Mucosa of descending colon (tissue), 3 donors: ENCODE results near the gene LILRA5. TPM values are rescaled to one million over a fixed set of nuclear protein-coding genes. Genes with fewer than 3 reads are reported as not detected.

Source experiments
- ATAC-seq: fragments of 200-7000 bp; cut with Tn5 transposase; one replicate; pipeline ENCODE4 v1.9.1; 2020; ENCODE audit warnings: mild to moderate bottlenecking, moderate library complexity
- DNase-seq, 3 donors: peaks; one replicate each; pipeline ENCODE4 v3.0.0-alpha.2; 2020
- H3K36me3 ChIP-seq: fragments of 200-600 bp; one replicate; pipeline ENCODE4 v1.8.0; 2021; ENCODE audit warnings: low read depth, mild to moderate bottlenecking
- H3K4me1 ChIP-seq: fragments of 200-600 bp; one replicate; pipeline ENCODE4 v1.8.0; 2021; ENCODE audit warnings: low read depth, mild to moderate bottlenecking
- H3K4me3 ChIP-seq: fragments of 200-600 bp; one replicate; pipeline ENCODE4 v1.8.0; 2021; ENCODE audit warnings: mild to moderate bottlenecking
- H3K9me3 ChIP-seq: fragments of 200-600 bp; one replicate; pipeline ENCODE4 v1.8.0; 2021; ENCODE audit warnings: mild to moderate bottlenecking
- CTCF ChIP-seq: fragments of 200-600 bp; IDR thresholded peaks from one replicate; pipeline ENCODE4 v1.8.0; 2022; ENCODE audit warnings: antibody characterized with exemption, mild to moderate bottlenecking
- intact Hi-C, 2 donors: fragments of 100-400 bp; cut with DNase I in 1 of 2; cut with micrococcal nuclease in 1 of 2; formaldehyde crosslinking; loops; one replicate each; pipeline versions ENCODE4 v1.11.0 to v1.11.1; 2022; cut with DNase I, micrococcal nuclease
- microRNA-seq: library from miRNA; unstranded; fragments of <30 nt; microRNA quantifications from one replicate; pipeline ENCODE4, GENCODE V29; 2019
- total RNA-seq, 3 donors: library from RNA; stranded (reverse); fragmentation: NEBNext Ultra II Directional in 2 of 3; extraction: Animal tissue kit (Norgen Biotek cat#: 25700) in 2 of 3; gene quantifications; one replicate each; pipeline versions ENCODE4 v1.2.1 to v1.2.4, GENCODE V29; 2021 to 2023
- donor health status: DM: no; HTN: no; CAD: no; lungs with moderate emphysema.
- donor health status: DM: no; HTN: no; CAD: no.
- donor health status: DM: no; HTN: yes; CAD: no.

Gene LILRA5
- total RNA-seq, 3 donors from 2014 or later, result 0.72 to 4.7 (median 1.8) TPM

DNA sequence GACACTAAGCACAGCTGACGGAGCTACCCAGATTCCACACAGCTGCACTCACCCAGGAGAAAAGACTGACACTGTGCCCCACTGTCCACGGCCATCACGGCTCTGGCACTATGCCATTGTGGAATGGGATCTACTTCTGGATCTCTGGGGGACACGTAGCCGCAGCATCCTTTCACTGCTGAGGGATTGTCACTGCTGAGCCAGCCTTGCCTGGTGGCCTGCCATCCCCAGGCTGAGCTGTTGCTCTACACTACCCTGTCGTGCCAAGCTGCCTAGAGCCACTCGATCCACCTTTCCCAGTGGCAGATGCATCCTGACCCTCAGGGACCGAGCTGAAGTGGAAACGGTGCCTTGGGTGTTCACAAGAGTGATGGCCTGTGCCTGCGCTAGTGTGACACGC lies 50.9 kb downstream of the LILRA5 start:
- Histone ChIP-seq H3K9me3 (no peaks in the 10 kb centered on the region), H3K36me3 (no peaks in the 10 kb centered on the region), H3K4me1 (no peaks in the 10 kb centered on the region), H3K4me3 (no peak overlapping the region)
- TF ChIP-seq CTCF, result no peak
- ATAC-seq, result no peak
- intact Hi-C loops, result no loop called here
- DNase-seq, result no peak

GRCh38 chr19:54257116-54257480 lies 55.9 kb downstream of the LILRA5 start, which contains the start of gene LILRB5:
Gene LILRB5, minus strand, starts transcription at chr19:54257273. Its CDS starts 80 bp downstream, at chr19:54257193.
- Histone ChIP-seq H3K4me1 (no peaks in the 10 kb centered on the region), H3K36me3 (no peaks in the 10 kb centered on the region), H3K9me3 (no peaks in the 10 kb centered on the region), H3K4me3 (no peak within 1 kb of the TSS)
- intact Hi-C loops, result no loop called here
- ATAC-seq, result peak; percentile 30
- peak in 1 of 3 donors; percentile 10 for DNase-seq
- no peak for TF ChIP-seq CTCF

Small RNA genes within 50 kb of the gene (microRNA-seq; reads per million reads assigned to microRNA genes)
- gene MIR4752, result not detected

Other genes starting within 250 kb of the LILRA5 start
- not detected for gene VSTM1, start 249.3 kb downstream of the LILRA5 start, total RNA-seq
- gene TARM1, start 231.8 kb downstream of the LILRA5 start, total RNA-seq, result not detected
- gene OSCAR, start 212.4 kb downstream of the LILRA5 start, total RNA-seq, result 1 to 10 TPM in 2 of 3 donors, under 1 TPM in 1; 0.35 to 1.8 (median 1.4) TPM
- gene NDUFA3, start 210.3 kb downstream of the LILRA5 start, total RNA-seq, result 100 to 1,000 TPM in 2 of 3 donors, 10 to 100 TPM in 1; 93.4 to 155 (median 139) TPM
- gene TFPT, start 197.5 kb downstream of the LILRA5 start, total RNA-seq, result 10 to 100 TPM in 2 of 3 donors, 1 to 10 TPM in 1; 9.8 to 18.2 (median 15.3) TPM
- 10 to 100 TPM; 34.3 to 54.6 (median 39.9) TPM for gene PRPF31, start 197.4 kb downstream of the LILRA5 start, total RNA-seq
- gene CNOT3, start 175.4 kb downstream of the LILRA5 start, total RNA-seq, result 10 to 100 TPM; 42.4 to 47.9 (median 43.7) TPM
- gene LENG1, start 153.4 kb downstream of the LILRA5 start, total RNA-seq, result 10 to 100 TPM in 1 of 3 donors, 1 to 10 TPM in 2; 7.5 to 10.8 (median 8.0) TPM
- 100 to 1,000 TPM; 107 to 276 (median 178) TPM for gene TMC4, start 140.0 kb downstream of the LILRA5 start, total RNA-seq
- 100 to 1,000 TPM in 2 of 3 donors, 10 to 100 TPM in 1; 79.9 to 176 (median 113) TPM for gene MBOAT7, start 123.6 kb downstream of the LILRA5 start, total RNA-seq
- gene TSEN34, start 121.9 kb downstream of the LILRA5 start, total RNA-seq, result 10 to 100 TPM; 35.0 to 40.3 (median 35.2) TPM
- gene RPS9, start 112.3 kb downstream of the LILRA5 start, total RNA-seq, result 1,000 to 10,000 TPM in 2 of 3 donors, 100 to 1,000 TPM in 1; 873 to 1,110 (median 1,027) TPM
- 1 to 10 TPM in 2 of 3 donors, under 1 TPM in 1; 0.67 to 7.7 (median 4.3) TPM for gene LILRB3, start 90.2 kb downstream of the LILRA5 start, total RNA-seq
- 1 to 10 TPM in 2 of 3 donors, not detected in 1; 2.4 to 3.5 TPM for gene LILRA6, start 70.4 kb downstream of the LILRA5 start, total RNA-seq
- gene LILRB5, start 55.9 kb downstream of the LILRA5 start, total RNA-seq, result 10 to 100 TPM in 2 of 3 donors, 1 to 10 TPM in 1; 5.4 to 17.5 (median 12.2) TPM
- gene LILRB2, start 32.1 kb downstream of the LILRA5 start, total RNA-seq, result 1 to 10 TPM; 1.2 to 9.6 (median 4.7) TPM
- gene LILRA4, start 26.0 kb upstream of the LILRA5 start, total RNA-seq, result not detected
- gene LAIR1, start 51.8 kb upstream of the LILRA5 start, total RNA-seq, result 10 to 100 TPM in 2 of 3 donors, 1 to 10 TPM in 1; 5.4 to 26.7 (median 17.1) TPM
- 1 to 10 TPM in 2 of 3 donors, under 1 TPM in 1; 0.55 to 8.7 (median 1.3) TPM for gene TTYH1, start 102.3 kb upstream of the LILRA5 start, total RNA-seq
- 100 to 1,000 TPM; 157 to 214 (median 199) TPM for gene LENG8, start 136.0 kb upstream of the LILRA5 start, total RNA-seq
- gene LENG9, start 150.6 kb upstream of the LILRA5 start, total RNA-seq, result 10 to 100 TPM in 2 of 3 donors, 1 to 10 TPM in 1; 9.2 to 21.6 (median 20.9) TPM
- 100 to 1,000 TPM; 130 to 446 (median 319) TPM for gene CDC42EP5, start 160.1 kb upstream of the LILRA5 start, total RNA-seq
- gene LAIR2, start 189.7 kb upstream of the LILRA5 start, total RNA-seq, result not detected